Thyroid gland (tissue), 4 donors: ENCODE measurements around the gene ZNF451.

Experiments used
- POLR2A ChIP-seq, 2 donors: fragments of 450-650 bp; IDR thresholded peaks; one replicate each; pipeline ENCODE4 v1.6.1; 2017; ENCODE audit warnings: antibody characterized with exemption in 2 of 2, mild to moderate bottlenecking in 2 of 2, moderate library complexity in 1 of 2
- TF ChIP-seq, protein P1 (sequence below), 6 experiments: fragments of 200-600 bp in 3 of 6; fragments of 450-650 bp in 3 of 6; sonication (generic) in 3 of 6; IDR thresholded peaks; one replicate each; pipeline ENCODE4 v1.5.1; 2016 to 2019; ENCODE audit warnings: antibody characterized with exemption in 6 of 6, mild to moderate bottlenecking in 2 of 6, inconsistent platforms in 1 of 6, moderate library complexity in 1 of 6

DNA sequence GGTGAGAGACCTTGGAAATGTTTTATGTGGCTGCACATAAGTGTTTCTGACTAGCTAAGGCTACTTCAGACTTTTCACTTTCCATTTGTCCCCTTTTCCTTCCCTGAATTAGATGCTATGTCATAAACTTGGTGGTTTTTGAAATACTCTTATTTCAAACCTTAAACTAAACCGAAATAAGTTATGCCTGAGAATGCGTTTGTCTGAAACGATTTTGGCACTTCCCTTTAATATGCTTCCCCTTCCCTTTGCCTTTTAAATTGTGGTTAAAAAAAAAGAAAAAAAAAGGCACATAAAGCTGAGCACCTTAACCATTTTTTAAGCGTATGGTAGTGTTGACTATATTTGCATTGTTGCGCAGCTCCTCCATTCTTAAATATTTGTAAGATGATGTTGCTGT, 14.3 kb downstream of the ZNF451 start:
- TF ChIP-seq, protein P1, sequence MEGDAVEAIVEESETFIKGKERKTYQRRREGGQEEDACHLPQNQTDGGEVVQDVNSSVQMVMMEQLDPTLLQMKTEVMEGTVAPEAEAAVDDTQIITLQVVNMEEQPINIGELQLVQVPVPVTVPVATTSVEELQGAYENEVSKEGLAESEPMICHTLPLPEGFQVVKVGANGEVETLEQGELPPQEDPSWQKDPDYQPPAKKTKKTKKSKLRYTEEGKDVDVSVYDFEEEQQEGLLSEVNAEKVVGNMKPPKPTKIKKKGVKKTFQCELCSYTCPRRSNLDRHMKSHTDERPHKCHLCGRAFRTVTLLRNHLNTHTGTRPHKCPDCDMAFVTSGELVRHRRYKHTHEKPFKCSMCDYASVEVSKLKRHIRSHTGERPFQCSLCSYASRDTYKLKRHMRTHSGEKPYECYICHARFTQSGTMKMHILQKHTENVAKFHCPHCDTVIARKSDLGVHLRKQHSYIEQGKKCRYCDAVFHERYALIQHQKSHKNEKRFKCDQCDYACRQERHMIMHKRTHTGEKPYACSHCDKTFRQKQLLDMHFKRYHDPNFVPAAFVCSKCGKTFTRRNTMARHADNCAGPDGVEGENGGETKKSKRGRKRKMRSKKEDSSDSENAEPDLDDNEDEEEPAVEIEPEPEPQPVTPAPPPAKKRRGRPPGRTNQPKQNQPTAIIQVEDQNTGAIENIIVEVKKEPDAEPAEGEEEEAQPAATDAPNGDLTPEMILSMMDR (IDR thresholded peaks at IDR 0.05), result no peak
- no peak for TF ChIP-seq POLR2A (IDR thresholded peaks at IDR 0.05)
